Trophoblast cell (in vitro differentiated cells and primary cell): ENCODE measurements around the gene OR14I1.

Experiments used
- DNase-seq, 2 donors: peaks; one replicate each; pipeline ENCODE4 v3.0.0-alpha.2; 2016
- H2AFZ ChIP-seq: 2 replicates; pipeline ENCODE4 v1.6.1; 2013; ENCODE audit warnings: low read length, moderate library complexity, mild to moderate bottlenecking; ENCODE audit not compliant: insufficient read depth, poor library complexity
- H2AK5ac ChIP-seq: 2 replicates; pipeline ENCODE4 v1.6.1; 2013; ENCODE audit warnings: mild to moderate bottlenecking, low read length
- H2BK120ac ChIP-seq: 2 replicates; pipeline ENCODE4 v1.6.1; 2013; ENCODE audit warnings: low read length, mild to moderate bottlenecking, moderate library complexity; ENCODE audit not compliant: insufficient read depth, poor library complexity
- H2BK12ac ChIP-seq: 2 replicates; pipeline ENCODE4 v1.6.1; 2013; ENCODE audit warnings: mild to moderate bottlenecking, low read length, moderate library complexity
- H2BK5ac ChIP-seq: 2 replicates; pipeline ENCODE4 v1.6.1; 2013; ENCODE audit warnings: low read length, low read depth, moderate library complexity, mild to moderate bottlenecking; ENCODE audit not compliant: poor library complexity
- H3K14ac ChIP-seq: 2 replicates; pipeline ENCODE4 v1.6.1; 2013; ENCODE audit warnings: mild to moderate bottlenecking, low read length
- H3K18ac ChIP-seq: 2 replicates; pipeline ENCODE4 v1.6.1; 2013; ENCODE audit warnings: mild to moderate bottlenecking, low read length
- H3K23ac ChIP-seq: 2 replicates; pipeline ENCODE4 v1.6.1; 2013; ENCODE audit warnings: low read length
- H3K27ac ChIP-seq: 2 replicates; pipeline ENCODE4 v1.5.1; 2013; ENCODE audit warnings: low read depth, mild to moderate bottlenecking, inconsistent platforms, low read length, moderate library complexity
- H3K27me3 ChIP-seq: 2 replicates; pipeline ENCODE4 v1.6.1; 2013; ENCODE audit warnings: inconsistent platforms, mild to moderate bottlenecking, low read length, moderate library complexity; ENCODE audit not compliant: insufficient read depth
- H3K36me3 ChIP-seq, 2 experiments: 1 replicate in 1 of 2; 2 replicates in 1 of 2; pipeline ENCODE4 v1.6.1; 2013; ENCODE audit warnings: low read length in 2 of 2, mild to moderate bottlenecking in 2 of 2, moderate library complexity in 1 of 2; ENCODE audit not compliant: insufficient read depth in 2 of 2, control insufficient read depth in 1 of 2
- H3K4ac ChIP-seq: 2 replicates; pipeline ENCODE4 v1.6.1; 2013; ENCODE audit warnings: low read depth, mild to moderate bottlenecking, low read length, moderate library complexity
- H3K4me1 ChIP-seq, 2 experiments: 1 replicate in 1 of 2; 2 replicates in 1 of 2; pipeline ENCODE4 v1.6.1; 2013; ENCODE audit warnings: low read length in 2 of 2, mild to moderate bottlenecking in 2 of 2, moderate library complexity in 1 of 2; ENCODE audit not compliant: insufficient read depth in 2 of 2, control insufficient read depth in 1 of 2
- H3K4me2 ChIP-seq: 2 replicates; pipeline ENCODE4 v1.6.1; 2013; ENCODE audit warnings: inconsistent platforms, mild to moderate bottlenecking, low read length, moderate library complexity
- H3K4me3 ChIP-seq: 2 replicates; pipeline ENCODE4 v1.5.1; 2013; ENCODE audit warnings: mild to moderate bottlenecking, low read depth, low read length, inconsistent platforms
- H3K79me1 ChIP-seq: one replicate; pipeline ENCODE4 v1.6.1; 2013; ENCODE audit warnings: low read length
- H3K79me2 ChIP-seq: 2 replicates; pipeline ENCODE4 v1.6.1; 2013; ENCODE audit warnings: low read length, mild to moderate bottlenecking; ENCODE audit not compliant: control insufficient read depth, insufficient read depth, poor library complexity
- H3K9ac ChIP-seq: 2 replicates; pipeline ENCODE4 v1.6.1; 2013; ENCODE audit warnings: mild to moderate bottlenecking, low read length
- H3K9me3 ChIP-seq: 2 replicates; pipeline ENCODE4 v1.6.1; 2013; ENCODE audit warnings: low read depth, mild to moderate bottlenecking, control low read depth, inconsistent platforms, low read length; ENCODE audit not compliant: insufficient read depth
- H4K12ac ChIP-seq: 2 replicates; pipeline ENCODE4 v1.6.1; 2013; ENCODE audit warnings: low read depth, mild to moderate bottlenecking, low read length, moderate library complexity
- H4K8ac ChIP-seq: 2 replicates; pipeline ENCODE4 v1.6.1; 2013; ENCODE audit warnings: low read depth, mild to moderate bottlenecking, low read length, moderate library complexity
- H4K91ac ChIP-seq: one replicate; pipeline ENCODE4 v1.6.1; 2013; ENCODE audit warnings: low read depth, mild to moderate bottlenecking, low read length, moderate library complexity
- WGBS: extraction: QIAGEN DNeasy Blood & Tissue Kit; methylation state at CpG from one replicate; pipeline ENCODE4 v1.1.7; 2013; ENCODE audit warnings: missing lambda C conversion rate; ENCODE audit not compliant: insufficient read length, insufficient coverage; ENCODE audit errors: extremely low coverage; 5-methylcytosine and 5-hydroxymethylcytosine counted together

Gene OR14I1

DNA sequence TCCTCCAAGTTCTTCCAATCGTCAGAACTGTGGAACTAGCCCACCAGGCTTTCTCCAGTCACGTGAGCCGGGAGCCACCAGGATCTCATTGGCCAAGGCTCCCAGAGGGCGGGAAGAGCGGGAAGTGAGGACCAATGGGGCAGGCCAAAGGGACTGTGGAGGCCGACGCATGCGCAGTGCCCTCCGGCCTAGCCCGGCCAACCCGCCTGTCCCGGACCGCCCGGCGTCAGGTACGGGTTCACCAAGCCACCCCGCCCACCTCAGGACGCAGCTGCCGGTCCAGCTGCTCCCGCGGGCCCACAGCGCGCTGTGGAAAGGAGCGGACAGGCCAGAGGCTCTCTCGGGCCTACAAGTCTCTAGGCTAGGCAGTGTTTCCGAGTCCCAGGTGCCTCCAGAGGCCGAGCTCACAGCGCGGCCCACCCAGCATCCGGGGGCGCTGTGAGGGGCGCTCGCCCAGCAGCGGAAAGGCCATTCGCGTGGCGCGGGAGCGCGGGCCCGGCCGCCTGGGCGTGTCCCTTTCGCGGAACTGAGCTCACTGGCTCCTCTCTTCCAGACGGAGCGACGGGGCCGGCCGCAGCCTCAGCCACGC, 10.9 kb downstream of the OR14I1 start:
- no peak overlapping the region for H3K27ac ChIP-seq
- no CpG with 5 or more reads among the region's 51 CpGs for WGBS
- no peak overlapping the region for H3K14ac ChIP-seq
- H3K23ac ChIP-seq = no peak overlapping the region
- H2BK120ac ChIP-seq = no peak overlapping the region
- H2BK5ac ChIP-seq = no peak overlapping the region
- no peak overlapping the region for H3K9ac ChIP-seq
- H3K79me1 ChIP-seq = no peaks in the 10 kb centered on the region
- H4K91ac ChIP-seq = no peak overlapping the region
- no peak overlapping the region for H4K8ac ChIP-seq
- H3K79me2 ChIP-seq = no peaks in the 10 kb centered on the region
- no peak overlapping the region for H3K4ac ChIP-seq
- no peaks in the 10 kb centered on the region for H3K36me3 ChIP-seq
- no peak for DNase-seq
- no peak overlapping the region for H2BK12ac ChIP-seq
- H3K27me3 ChIP-seq = no peaks in the 10 kb centered on the region
- H2AK5ac ChIP-seq = no peak overlapping the region
- H3K4me2 ChIP-seq = no peak overlapping the region
- H2AFZ ChIP-seq = no peak overlapping the region
- H3K4me3 ChIP-seq = no peak overlapping the region
- H3K4me1 ChIP-seq = no peaks in the 10 kb centered on the region
- H3K18ac ChIP-seq = no peak overlapping the region
- peaks cover 29% of the 10 kb centered on the region for H3K9me3 ChIP-seq
- no peak overlapping the region for H4K12ac ChIP-seq

DNA sequence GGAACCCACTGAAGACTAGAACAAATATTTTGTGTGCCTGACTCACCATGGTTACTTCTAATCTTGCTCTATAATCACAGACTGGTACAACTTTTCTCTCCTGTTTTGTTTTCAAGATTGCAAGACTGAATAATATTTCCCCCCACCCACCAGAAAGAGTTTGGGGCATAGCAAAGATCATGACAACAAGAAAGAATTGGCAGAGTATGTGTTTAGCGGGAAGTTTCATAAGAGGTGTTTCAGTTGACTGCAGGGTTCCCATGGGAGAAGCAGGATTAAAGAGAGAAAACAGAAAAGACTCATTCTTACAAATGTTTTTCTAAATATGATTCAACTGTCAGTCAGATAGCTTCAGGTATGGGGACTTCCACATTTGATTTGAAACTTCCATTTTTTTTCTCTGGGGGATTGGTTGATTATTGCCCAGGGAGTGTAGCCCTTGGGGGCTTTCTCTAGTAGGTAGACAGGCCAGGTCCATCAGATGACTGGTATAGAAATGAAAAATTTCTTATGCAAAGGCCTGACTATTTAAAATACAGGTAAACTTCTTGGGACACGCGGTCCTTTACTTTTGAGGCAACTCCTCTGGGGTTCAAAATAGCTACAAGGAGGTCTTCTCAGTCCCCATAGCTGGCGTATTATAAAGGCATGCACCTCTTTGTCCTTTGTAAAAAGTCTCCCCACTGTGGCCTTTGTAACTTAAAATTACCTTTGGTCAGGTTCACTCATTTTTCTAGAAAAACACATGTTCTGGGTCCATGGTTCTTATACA, 13.9 kb downstream of the OR14I1 start:
- Histone ChIP-seq H2AFZ (no peak overlapping the region), H2BK12ac (no peak overlapping the region), H2BK5ac (no peak overlapping the region)

DNA sequence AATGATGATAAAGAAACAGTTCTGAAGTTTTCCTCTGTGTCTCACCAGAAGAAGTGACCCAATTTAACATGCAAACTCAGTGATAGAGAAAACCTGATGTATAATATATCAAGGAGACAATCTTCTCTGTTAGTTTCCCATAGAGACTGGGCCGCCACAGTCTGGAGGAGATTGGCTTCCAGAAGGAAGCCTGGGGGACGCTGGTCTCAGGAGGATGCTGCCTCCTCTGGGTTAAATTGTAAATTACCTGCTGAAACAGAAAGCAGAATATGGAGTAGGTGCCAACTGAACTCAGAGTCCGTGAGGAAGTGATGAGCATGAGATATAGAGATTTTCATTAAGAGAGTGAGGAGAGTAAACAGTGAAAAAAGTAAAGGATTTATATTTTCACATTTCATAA, 15.8 kb downstream of the OR14I1 start:
- Histone ChIP-seq H2BK5ac (no peak overlapping the region), H3K27ac (no peak overlapping the region), H2BK120ac (no peak overlapping the region), H3K14ac (no peak overlapping the region), H3K18ac (no peak overlapping the region), H3K23ac (no peak overlapping the region), H3K4me2 (no peak overlapping the region), H3K9ac (no peak overlapping the region), H3K27me3 (no peaks in the 10 kb centered on the region), H3K9me3 (peaks cover 12% of the 10 kb centered on the region), H2BK12ac (no peak overlapping the region), H2AK5ac (no peak overlapping the region), H4K12ac (no peak overlapping the region), H3K79me1 (no peaks in the 10 kb centered on the region), H4K91ac (no peak overlapping the region), H3K36me3 (no peaks in the 10 kb centered on the region), H4K8ac (no peak overlapping the region), H3K4me3 (no peak overlapping the region), H3K4ac (no peak overlapping the region), H3K4me1 (no peaks in the 10 kb centered on the region), H2AFZ (no peak overlapping the region), H3K79me2 (no peaks in the 10 kb centered on the region)
- peak; percentile 14 to 58 for DNase-seq
- WGBS = no CpG with 5 or more reads among the region's 3 CpGs

More for the DNA sequence above, 13.9 kb downstream of the OR14I1 start:
- no peak overlapping the region for H3K18ac ChIP-seq
- H3K4me3 ChIP-seq = no peak overlapping the region
- no peak overlapping the region for H4K12ac ChIP-seq
- no peaks in the 10 kb centered on the region for H3K27me3 ChIP-seq
- no peak for DNase-seq
- no peak overlapping the region for H3K23ac ChIP-seq
- no peaks in the 10 kb centered on the region for H3K4me1 ChIP-seq
- H3K27ac ChIP-seq = no peak overlapping the region
- H4K8ac ChIP-seq = no peak overlapping the region
- H3K14ac ChIP-seq = no peak overlapping the region
- no peaks in the 10 kb centered on the region for H3K79me2 ChIP-seq
- H3K36me3 ChIP-seq = no peaks in the 10 kb centered on the region
- no peaks in the 10 kb centered on the region for H3K79me1 ChIP-seq
- WGBS = no CpG with 5 or more reads among the region's 4 CpGs
- H3K4ac ChIP-seq = no peak overlapping the region
- no peak overlapping the region for H3K4me2 ChIP-seq
- H2BK120ac ChIP-seq = no peak overlapping the region
- no peak overlapping the region for H2AK5ac ChIP-seq
- H4K91ac ChIP-seq = no peak overlapping the region
- peaks cover 19% of the 10 kb centered on the region for H3K9me3 ChIP-seq
- H3K9ac ChIP-seq = no peak overlapping the region

DNA sequence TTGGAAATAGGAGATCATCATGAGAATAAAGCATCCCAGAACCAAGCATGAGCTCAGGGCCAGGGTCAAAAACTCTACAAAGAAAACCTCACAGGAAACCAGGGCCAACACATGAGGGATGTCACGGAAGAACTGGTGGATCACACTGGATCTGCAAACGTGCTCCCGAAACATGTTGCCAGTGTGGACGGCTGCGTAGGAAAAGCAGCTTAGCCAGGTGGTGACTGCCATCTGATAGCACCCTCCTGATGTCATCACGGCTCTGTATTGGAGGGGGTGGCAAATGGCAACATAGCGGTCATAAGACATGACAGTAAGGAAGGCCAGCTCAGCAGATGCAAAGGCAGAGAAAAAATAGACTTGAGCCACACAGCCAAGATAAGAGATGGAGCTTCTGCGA, 20.9 kb downstream of the OR14I1 start:
- no CpG with 5 or more reads among the region's 8 CpGs for WGBS

More for the DNA sequence above, 20.9 kb downstream of the OR14I1 start:
- Histone ChIP-seq H3K4ac (no peak overlapping the region), H3K14ac (no peak overlapping the region), H2BK12ac (no peak overlapping the region), H2AK5ac (no peak overlapping the region), H2BK5ac (no peak overlapping the region), H3K27me3 (no peaks in the 10 kb centered on the region), H3K4me1 (no peaks in the 10 kb centered on the region), H2BK120ac (no peak overlapping the region), H3K18ac (no peak overlapping the region), H3K9ac (no peak overlapping the region), H3K4me2 (no peak overlapping the region), H3K27ac (no peak overlapping the region), H3K23ac (no peak overlapping the region), H2AFZ (no peak overlapping the region), H3K4me3 (no peak overlapping the region), H3K9me3 (peaks cover 13% of the 10 kb centered on the region), H4K91ac (no peak overlapping the region), H3K79me1 (no peaks in the 10 kb centered on the region), H4K12ac (no peak overlapping the region), H4K8ac (no peak overlapping the region), H3K36me3 (no peaks in the 10 kb centered on the region), H3K79me2 (no peaks in the 10 kb centered on the region)
- no peak for DNase-seq
